GM18508 (cell line): ENCODE data around the gene LPO.
A peak's percentile ranks its signal among the peaks of the same experiment; 100 is the strongest.

ENCODE experiments used
- ATAC-seq: cut with Tn5 transposase; IDR thresholded peaks from one replicate; pipeline ENCODE4 v1.9.1; 2021; ENCODE audit warnings: moderate number of reproducible peaks; ENCODE audit not compliant: insufficient read depth, unreplicated experiment

Gene LPO

GRCh38 chr17:58228679-58229078, 9.7 kb upstream of the LPO start:
- ATAC-seq = no peak

- ATAC-seq = no peak
These were observed 9.0 kb upstream of the LPO start for GRCh38 chr17:58229384-58229783.

GRCh38 chr17:58229881-58230280, 8.5 kb upstream of the LPO start:
- no peak for ATAC-seq

- no peak for ATAC-seq
These were observed 6.7 kb upstream of the LPO start for GRCh38 chr17:58231641-58232040.

- ATAC-seq = peak; percentile 60
These were observed 5.7 kb upstream of the LPO start for GRCh38 chr17:58232707-58233156.

- no peak for ATAC-seq
These were observed 4.8 kb upstream of the LPO start for GRCh38 chr17:58233543-58233942.

- ATAC-seq = no peak
These were observed 3.9 kb upstream of the LPO start for GRCh38 chr17:58234512-58234911.

- ATAC-seq = no peak
These were observed 2.6 kb upstream of the LPO start for GRCh38 chr17:58235821-58236220.

- no peak for ATAC-seq
These were observed 2.0 kb upstream of the LPO start for GRCh38 chr17:58236394-58236793.

GRCh38 chr17:58239987-58240386, 1.6 kb downstream of the LPO start:
- no peak for ATAC-seq

- ATAC-seq = no peak
These were observed 3.9 kb downstream of the LPO start for GRCh38 chr17:58242171-58242784.

- no peak for ATAC-seq
These were observed 6.6 kb downstream of the LPO start for GRCh38 chr17:58244963-58245362.

- no peak for ATAC-seq
These were observed 7.2 kb downstream of the LPO start for GRCh38 chr17:58245428-58246103.

GRCh38 chr17:58246104-58246740, 7.8 kb downstream of the LPO start:
- no peak for ATAC-seq

GRCh38 chr17:58246781-58247180, 8.4 kb downstream of the LPO start:
- ATAC-seq = no peak

GRCh38 chr17:58247511-58248363, 9.4 kb downstream of the LPO start:
- no peak for ATAC-seq

GRCh38 chr17:58248955-58249269, 10.5 kb downstream of the LPO start:
- ATAC-seq = no peak

- no peak for ATAC-seq
These were observed 11.1 kb downstream of the LPO start for GRCh38 chr17:58249270-58250133.

- no peak for ATAC-seq
These were observed 12.1 kb downstream of the LPO start for GRCh38 chr17:58250344-58251011.
